H9 (cell line): ENCODE data around the gene RHBDD1. TPM values are rescaled to one million over a fixed set of nuclear protein-coding genes. Genes with fewer than 3 reads are reported as not detected.

Source experiments
- DNase-seq: peaks from one replicate; pipeline ENCODE4 v3.0.0-alpha.2; 2017
- H2AFZ ChIP-seq: one replicate; pipeline ENCODE4 v1.6.1; 2013; ENCODE audit warnings: mild to moderate bottlenecking, low read length, control low read depth, moderate library complexity
- H2AK5ac ChIP-seq: 2 replicates; pipeline ENCODE4 v1.6.1; 2013; ENCODE audit warnings: low read length, control low read depth, mixed read lengths; ENCODE audit not compliant: insufficient read length
- H2BK120ac ChIP-seq: one replicate; pipeline ENCODE4 v1.6.1; 2013; ENCODE audit warnings: low read depth, mild to moderate bottlenecking, low read length, control low read depth, inconsistent platforms; ENCODE audit not compliant: poor library complexity, severe bottlenecking
- H2BK12ac ChIP-seq: 2 replicates; pipeline ENCODE4 v1.6.1; 2013; ENCODE audit warnings: low read length, control low read depth, mixed read lengths, low read depth; ENCODE audit not compliant: insufficient read length
- H2BK15ac ChIP-seq: 2 replicates; pipeline ENCODE4 v1.6.1; 2013; ENCODE audit warnings: low read depth, low read length, control low read depth
- H2BK20ac ChIP-seq: one replicate; pipeline ENCODE4 v1.6.1; 2013; ENCODE audit warnings: low read depth, mild to moderate bottlenecking, low read length, control low read depth, inconsistent platforms; ENCODE audit not compliant: poor library complexity, severe bottlenecking
- H2BK5ac ChIP-seq: 2 replicates; pipeline ENCODE4 v1.6.1; 2013; ENCODE audit warnings: low read length, control low read depth, mixed read lengths; ENCODE audit not compliant: insufficient read length
- H3K14ac ChIP-seq: 2 replicates; pipeline ENCODE4 v1.6.1; 2013; ENCODE audit warnings: low read length, control low read depth; ENCODE audit not compliant: insufficient read depth
- H3K18ac ChIP-seq: 2 replicates; pipeline ENCODE4 v1.6.1; 2013; ENCODE audit warnings: low read depth, mild to moderate bottlenecking, mixed read lengths, low read length, control low read depth; ENCODE audit not compliant: insufficient read length
- H3K23ac ChIP-seq: 2 replicates; pipeline ENCODE4 v1.6.1; 2013; ENCODE audit warnings: low read length, control low read depth, mixed read lengths, low read depth; ENCODE audit not compliant: insufficient read length
- H3K23me2 ChIP-seq: 2 replicates; pipeline ENCODE4 v1.6.1; 2013; ENCODE audit warnings: low read depth, mild to moderate bottlenecking, mixed read lengths, low read length, control low read depth; ENCODE audit not compliant: insufficient read length, poor library complexity, severe bottlenecking
- H3K27ac ChIP-seq: 2 replicates; pipeline ENCODE4 v1.5.1; 2013; ENCODE audit warnings: low read length, control low read depth, mixed read lengths, low read depth; ENCODE audit not compliant: insufficient read length
- H3K27me3 ChIP-seq: 2 replicates; pipeline ENCODE4 v1.6.1; 2013; ENCODE audit warnings: low read length, control low read depth, inconsistent platforms; ENCODE audit not compliant: insufficient read depth
- H3K4ac ChIP-seq: 2 replicates; pipeline ENCODE4 v1.6.1; 2013; ENCODE audit warnings: low read depth, mild to moderate bottlenecking, control low read depth, inconsistent platforms, low read length, moderate library complexity
- H3K4me1 ChIP-seq: 2 replicates; pipeline ENCODE4 v1.6.1; 2013; ENCODE audit warnings: low read length, control low read depth, inconsistent platforms; ENCODE audit not compliant: insufficient read depth
- H3K4me2 ChIP-seq: 2 replicates; pipeline ENCODE4 v1.6.1; 2013; ENCODE audit warnings: low read length, control low read depth, mixed read lengths; ENCODE audit not compliant: insufficient read length, insufficient read depth
- H3K56ac ChIP-seq: 2 replicates; pipeline ENCODE4 v1.6.1; 2013; ENCODE audit warnings: low read depth, mild to moderate bottlenecking, mixed read lengths, low read length, control low read depth; ENCODE audit not compliant: insufficient read length
- H3K79me1 ChIP-seq: 2 replicates; pipeline ENCODE4 v1.6.1; 2013; ENCODE audit warnings: low read depth, mild to moderate bottlenecking, moderate library complexity, low read length, control low read depth, inconsistent platforms; ENCODE audit not compliant: insufficient read depth, poor library complexity, severe bottlenecking
- H3K79me2 ChIP-seq: 2 replicates; pipeline ENCODE4 v1.6.1; 2013; ENCODE audit warnings: low read length, control low read depth, inconsistent platforms; ENCODE audit not compliant: insufficient read depth
- H3K9ac ChIP-seq: 2 replicates; pipeline ENCODE4 v1.6.1; 2013; ENCODE audit warnings: low read length, control low read depth, mixed read lengths; ENCODE audit not compliant: insufficient read length; ENCODE audit errors: extremely low read depth
- H3K9me3 ChIP-seq: one replicate; pipeline ENCODE4 v1.6.1; 2013; ENCODE audit warnings: low read depth, low read length, inconsistent platforms; ENCODE audit not compliant: control insufficient read depth
- H3T11ph ChIP-seq: one replicate; pipeline ENCODE4 v1.6.1; 2013; ENCODE audit warnings: mild to moderate bottlenecking, low read length, control low read depth, inconsistent platforms
- H4K20me1 ChIP-seq: one replicate; pipeline ENCODE4 v1.6.1; 2013; ENCODE audit not compliant: control insufficient read depth, insufficient read length, insufficient read depth
- H4K5ac ChIP-seq: 2 replicates; pipeline ENCODE4 v1.6.1; 2013; ENCODE audit warnings: low read depth, mild to moderate bottlenecking, mixed read lengths, low read length, control low read depth; ENCODE audit not compliant: insufficient read length
- H4K8ac ChIP-seq: replicated peaks from 2 replicates; pipeline ENCODE4 v1.6.1; 2013; ENCODE audit warnings: low read length, control low read depth, mixed read lengths, low read depth; ENCODE audit not compliant: insufficient read length
- H4K91ac ChIP-seq: 2 replicates; pipeline ENCODE4 v1.6.1; 2013; ENCODE audit warnings: low read depth, mild to moderate bottlenecking, moderate library complexity, mixed read lengths, low read length, control low read depth; ENCODE audit not compliant: insufficient read length
- H3K27ac Mint-ChIP-seq, 3 experiments: 2 replicates in 2 of 3; 3 replicates in 1 of 3; pipeline ENCODE4 v1.8.0; 2020 to 2021; ENCODE audit warnings: mixed read lengths in 3 of 3, mild to moderate bottlenecking in 1 of 3, moderate library complexity in 1 of 3
- H3K27me3 Mint-ChIP-seq: 2 replicates; pipeline ENCODE4 v1.8.0; 2021; ENCODE audit warnings: low read depth, mild to moderate bottlenecking, moderate library complexity, mixed read lengths
- H3K36me3 Mint-ChIP-seq, 3 experiments: 2 replicates in 2 of 3; 3 replicates in 1 of 3; pipeline ENCODE4 v1.8.0; 2020 to 2021; ENCODE audit warnings: low read depth in 3 of 3, mixed read lengths in 3 of 3; ENCODE audit not compliant: insufficient read depth in 1 of 3
- H3K4me1 Mint-ChIP-seq, 2 experiments: 2 replicates each; pipeline ENCODE4 v1.8.0; 2020; ENCODE audit warnings: mixed read lengths in 2 of 2
- H3K4me3 Mint-ChIP-seq, 2 experiments: 2 replicates in 1 of 2; 3 replicates in 1 of 2; pipeline ENCODE4 v1.8.0; 2020 to 2021; ENCODE audit warnings: mild to moderate bottlenecking in 2 of 2, mixed read lengths in 2 of 2, moderate library complexity in 1 of 2
- H3K9me3 Mint-ChIP-seq, 2 experiments: 2 replicates in 1 of 2; 3 replicates in 1 of 2; pipeline ENCODE4 v1.8.0; 2020; ENCODE audit warnings: mild to moderate bottlenecking in 2 of 2, mixed read lengths in 2 of 2, moderate library complexity in 1 of 2
- WGBS: extraction: QIAGEN DNeasy Blood & Tissue Kit; methylation state at CpG from one replicate; pipeline ENCODE4 v1.1.7; 2013; ENCODE audit warnings: missing lambda C conversion rate, low lambda C conversion rate, mixed read lengths; ENCODE audit not compliant: insufficient read length; ENCODE audit errors: extremely low coverage; 5-methylcytosine and 5-hydroxymethylcytosine counted together
- total RNA-seq: library from RNA; stranded (reverse); gene quantifications from 2 replicates; pipeline ENCODE4 v1.2.1, GENCODE V29; 2021
- TF ChIP-seq, protein P1 (sequence below): fragments of 200-600 bp; sonication (generic); conservative IDR thresholded peaks from 3 replicates; pipeline ENCODE4 v1.8.0; 2021; ENCODE audit warnings: antibody characterized with exemption, mild to moderate bottlenecking

The RHBDD1 gene
- total RNA-seq, 1 experiment from 2014 or later: 24.9 TPM

DNA sequence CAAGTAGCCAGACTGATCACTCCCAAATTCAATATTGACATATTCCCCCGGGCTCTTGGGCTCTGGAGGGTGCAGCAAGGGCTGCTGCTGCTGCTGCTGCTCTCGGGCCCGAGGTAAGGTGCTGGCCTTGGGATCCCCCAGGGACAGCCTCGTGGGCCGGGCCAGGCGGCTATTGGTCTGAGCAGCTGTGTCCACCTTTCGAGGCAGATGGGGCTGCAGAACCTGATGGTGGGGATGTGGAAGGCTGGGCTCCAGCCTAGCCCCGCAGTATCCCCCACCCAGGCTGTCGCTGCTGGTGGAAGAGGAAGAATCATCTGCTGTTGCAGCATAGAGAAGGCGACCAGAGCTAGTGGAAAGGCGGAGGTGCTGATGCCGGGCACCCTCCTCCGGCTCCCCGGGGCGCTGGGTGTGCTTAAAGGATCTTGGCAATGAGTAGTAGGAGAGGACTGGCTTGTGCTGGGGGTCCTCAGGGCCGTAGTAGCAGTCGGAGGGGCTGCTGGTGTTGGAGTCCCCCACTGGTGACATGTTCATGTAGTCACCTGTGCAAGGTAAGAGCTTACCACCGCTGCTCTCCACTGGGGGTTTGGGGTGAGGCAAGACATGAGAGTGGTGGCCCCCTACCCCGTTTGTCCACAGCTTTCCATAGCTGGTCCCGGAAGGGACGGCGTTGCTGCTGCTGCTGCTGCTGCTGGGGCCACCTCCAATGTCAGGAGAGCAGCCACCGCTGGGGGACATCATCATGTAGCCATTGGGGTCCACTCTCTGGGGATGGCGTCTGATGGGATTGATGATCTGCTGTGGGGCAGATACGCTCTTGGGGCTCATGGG is 39.6 kb upstream of the RHBDD1 start:
- H3K23me2 ChIP-seq: peaks cover 27% of the 10 kb centered on the region
- H2BK15ac ChIP-seq: no peak overlapping the region
- no peak for DNase-seq
- Mint-ChIP-seq H3K36me3 (peaks cover 23 to 36% (median 34%) of the 10 kb centered on the region in 3 experiments), H3K4me3 (peak overlapping the region in 1 of 2 experiments; percentile 12; a peak in 1 of 5 replicates), H3K27me3 (peaks cover 1% of the 10 kb centered on the region; the same call in 1 of the 2 replicates), H3K9me3 (peaks cover 0 to 4% of the 10 kb centered on the region in 2 experiments; a peak in 3 of 5 replicates), H3K4me1 (peaks cover 39 to 52% of the 10 kb centered on the region in 2 experiments), H3K27ac (peak overlapping the region in 1 of 3 experiments; percentile 62; a peak in 2 of 7 replicates)
- no peak overlapping the region for H3K18ac ChIP-seq
- H3K79me2 ChIP-seq: peaks cover 8% of the 10 kb centered on the region; the same call in 1 of the 2 replicates
- H3K56ac ChIP-seq: no peak overlapping the region
- H4K91ac ChIP-seq: no peak overlapping the region
- H2BK12ac ChIP-seq: no peak overlapping the region
- no peak overlapping the region for H3T11ph ChIP-seq
- no peaks in the 10 kb centered on the region for H3K9me3 ChIP-seq
- H2AFZ ChIP-seq: no peak overlapping the region
- no peak overlapping the region for H3K23ac ChIP-seq
- H2BK5ac ChIP-seq: no peak overlapping the region
- no peaks in the 10 kb centered on the region for H3K27me3 ChIP-seq
- no peak overlapping the region for H2BK120ac ChIP-seq
- H4K5ac ChIP-seq: no peak overlapping the region
- H3K4me2 ChIP-seq: no peak overlapping the region
- H3K4me1 ChIP-seq: peaks cover 2% of the 10 kb centered on the region; the same call in 1 of the 2 replicates
- no peaks in the 10 kb centered on the region for H4K20me1 ChIP-seq
- no peak overlapping the region for H3K14ac ChIP-seq
- H2BK20ac ChIP-seq: no peak overlapping the region
- H3K9ac ChIP-seq: no peak overlapping the region
- TF ChIP-seq, protein P1, sequence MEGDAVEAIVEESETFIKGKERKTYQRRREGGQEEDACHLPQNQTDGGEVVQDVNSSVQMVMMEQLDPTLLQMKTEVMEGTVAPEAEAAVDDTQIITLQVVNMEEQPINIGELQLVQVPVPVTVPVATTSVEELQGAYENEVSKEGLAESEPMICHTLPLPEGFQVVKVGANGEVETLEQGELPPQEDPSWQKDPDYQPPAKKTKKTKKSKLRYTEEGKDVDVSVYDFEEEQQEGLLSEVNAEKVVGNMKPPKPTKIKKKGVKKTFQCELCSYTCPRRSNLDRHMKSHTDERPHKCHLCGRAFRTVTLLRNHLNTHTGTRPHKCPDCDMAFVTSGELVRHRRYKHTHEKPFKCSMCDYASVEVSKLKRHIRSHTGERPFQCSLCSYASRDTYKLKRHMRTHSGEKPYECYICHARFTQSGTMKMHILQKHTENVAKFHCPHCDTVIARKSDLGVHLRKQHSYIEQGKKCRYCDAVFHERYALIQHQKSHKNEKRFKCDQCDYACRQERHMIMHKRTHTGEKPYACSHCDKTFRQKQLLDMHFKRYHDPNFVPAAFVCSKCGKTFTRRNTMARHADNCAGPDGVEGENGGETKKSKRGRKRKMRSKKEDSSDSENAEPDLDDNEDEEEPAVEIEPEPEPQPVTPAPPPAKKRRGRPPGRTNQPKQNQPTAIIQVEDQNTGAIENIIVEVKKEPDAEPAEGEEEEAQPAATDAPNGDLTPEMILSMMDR: no peak
- no peak overlapping the region for H3K4ac ChIP-seq
- H3K79me1 ChIP-seq: peaks cover 5% of the 10 kb centered on the region
- H2AK5ac ChIP-seq: no peak overlapping the region
- no peak overlapping the region for H3K27ac ChIP-seq
- H4K8ac ChIP-seq: no peak overlapping the region
- no CpG with 5 or more reads among the region's 25 CpGs for WGBS
